GM23338 (cell line): ENCODE measurements around the gene COL6A1. TPM values are rescaled to one million over a fixed set of nuclear protein-coding genes. Genes with fewer than 3 reads are reported as not detected.

ENCODE experiments used
- ATAC-seq: fragments of 200-7000 bp; cut with Tn5 transposase; 3 replicates; pipeline ENCODE4 v1.9.1; 2020
- DNase-seq: peaks from one replicate; pipeline ENCODE4 v3.0.0-alpha.2; 2015; ENCODE audit warnings: low spot score
- H2AFZ ChIP-seq: fragments of 200-600 bp; sonication (generic); 2 replicates; pipeline ENCODE4 v1.8.0; 2016; ENCODE audit warnings: antibody characterized with exemption, mild to moderate bottlenecking, moderate library complexity
- H3F3A ChIP-seq: fragments of 200-600 bp; sonication (generic); replicated peaks from 2 replicates; pipeline ENCODE4 v1.8.0; 2017; ENCODE audit warnings: antibody characterized with exemption, mixed run types, low read depth
- H3K27ac ChIP-seq: fragments of 200-600 bp; sonication (generic); 2 replicates; pipeline ENCODE4 v1.6.1; 2016; ENCODE audit warnings: low read depth
- H3K27me3 ChIP-seq: fragments of 200-600 bp; sonication (generic); 2 replicates; pipeline ENCODE4 v1.8.0; 2016; ENCODE audit warnings: mild to moderate bottlenecking, mixed run types, moderate library complexity; ENCODE audit not compliant: insufficient read depth
- H3K36me3 ChIP-seq: fragments of 200-600 bp; sonication (generic); 2 replicates; pipeline ENCODE4 v1.8.0; 2016; ENCODE audit warnings: mild to moderate bottlenecking; ENCODE audit not compliant: insufficient read depth
- H3K4me1 ChIP-seq: fragments of 200-600 bp; sonication (generic); 2 replicates; pipeline ENCODE4 v1.8.0; 2016; ENCODE audit warnings: mild to moderate bottlenecking, moderate library complexity; ENCODE audit not compliant: insufficient read depth
- H3K4me2 ChIP-seq: fragments of 200-600 bp; sonication (generic); 2 replicates; pipeline ENCODE4 v1.7.1; 2017; ENCODE audit warnings: mixed run types
- H3K4me3 ChIP-seq: fragments of 200-600 bp; sonication (generic); 2 replicates; pipeline ENCODE4 v1.6.1; 2016; ENCODE audit warnings: mixed run types
- H3K79me2 ChIP-seq: fragments of 200-600 bp; sonication (generic); replicated peaks from 2 replicates; pipeline ENCODE4 v1.8.0; 2017; ENCODE audit warnings: mild to moderate bottlenecking; ENCODE audit not compliant: insufficient read depth
- H3K9me2 ChIP-seq: fragments of 200-600 bp; sonication (generic); 2 replicates; pipeline ENCODE4 v1.8.0; 2017; ENCODE audit not compliant: insufficient read depth
- H4K20me1 ChIP-seq: fragments of 200-600 bp; sonication (generic); replicated peaks from 2 replicates; pipeline ENCODE4 v1.8.0; 2017; ENCODE audit warnings: mild to moderate bottlenecking; ENCODE audit not compliant: insufficient read depth
- H3K27ac Mint-ChIP-seq: 2 replicates; pipeline ENCODE4 v1.8.0; 2020; ENCODE audit warnings: inconsistent platforms, mild to moderate bottlenecking, moderate library complexity, mixed read lengths
- H3K27me3 Mint-ChIP-seq: 3 replicates; pipeline ENCODE4 v1.8.0; 2022; ENCODE audit warnings: low read depth, mild to moderate bottlenecking, moderate library complexity, mixed read lengths, inconsistent platforms; ENCODE audit not compliant: insufficient read depth, poor library complexity
- H3K36me3 Mint-ChIP-seq: 3 replicates; pipeline ENCODE4 v1.8.0; 2021; ENCODE audit warnings: low read depth, mild to moderate bottlenecking, inconsistent platforms, moderate library complexity, mixed read lengths
- H3K4me1 Mint-ChIP-seq: 3 replicates; pipeline ENCODE4 v1.8.0; 2020; ENCODE audit warnings: mild to moderate bottlenecking, inconsistent platforms, mixed read lengths
- H3K4me3 Mint-ChIP-seq: 3 replicates; pipeline ENCODE4 v1.8.0; 2021; ENCODE audit warnings: moderate library complexity, mild to moderate bottlenecking, inconsistent platforms, mixed read lengths
- H3K9me3 Mint-ChIP-seq: 3 replicates; pipeline ENCODE4 v1.8.0; 2020; ENCODE audit warnings: moderate library complexity, mild to moderate bottlenecking, inconsistent platforms, mixed read lengths
- EZH2 ChIP-seq: fragments of 200-600 bp; sonication (generic); IDR thresholded peaks from one replicate; pipeline ENCODE4 v1.8.0; 2017; ENCODE audit warnings: antibody characterized with exemption, mild to moderate bottlenecking, low read depth; ENCODE audit not compliant: unreplicated experiment
- polyA plus RNA-seq: library from polyadenylated mRNA; unstranded; fragments of >200 nt; fragmentation: Nextera tagmentation; extraction: Ambion mirVana; gene quantifications from 2 replicates; pipeline ENCODE4 v1.2.1, GENCODE V29; 2016
- total RNA-seq: library from RNA; depleted of rRNA; stranded (reverse); fragments of >200 nt; shearing (Covaris generic); gene quantifications from 2 replicates; pipeline ENCODE4 v1.2.3, GENCODE V29; 2014
- TF ChIP-seq, protein P1 (sequence below): fragments of 250-450 bp; sonication (Bioruptor Pico); IDR thresholded peaks from 2 replicates; pipeline ENCODE4 v1.5.0; 2020; ENCODE audit warnings: mild to moderate bottlenecking, moderate library complexity
- TF ChIP-seq, protein P2 (sequence below): IDR thresholded peaks from 2 replicates; pipeline ENCODE4 v1.6.1; 2016; ENCODE audit warnings: antibody characterized with exemption

Gene COL6A1
- total and polyA plus RNA-seq, 2 experiments from 2014 or later: 76.0 to 180 TPM

DNA sequence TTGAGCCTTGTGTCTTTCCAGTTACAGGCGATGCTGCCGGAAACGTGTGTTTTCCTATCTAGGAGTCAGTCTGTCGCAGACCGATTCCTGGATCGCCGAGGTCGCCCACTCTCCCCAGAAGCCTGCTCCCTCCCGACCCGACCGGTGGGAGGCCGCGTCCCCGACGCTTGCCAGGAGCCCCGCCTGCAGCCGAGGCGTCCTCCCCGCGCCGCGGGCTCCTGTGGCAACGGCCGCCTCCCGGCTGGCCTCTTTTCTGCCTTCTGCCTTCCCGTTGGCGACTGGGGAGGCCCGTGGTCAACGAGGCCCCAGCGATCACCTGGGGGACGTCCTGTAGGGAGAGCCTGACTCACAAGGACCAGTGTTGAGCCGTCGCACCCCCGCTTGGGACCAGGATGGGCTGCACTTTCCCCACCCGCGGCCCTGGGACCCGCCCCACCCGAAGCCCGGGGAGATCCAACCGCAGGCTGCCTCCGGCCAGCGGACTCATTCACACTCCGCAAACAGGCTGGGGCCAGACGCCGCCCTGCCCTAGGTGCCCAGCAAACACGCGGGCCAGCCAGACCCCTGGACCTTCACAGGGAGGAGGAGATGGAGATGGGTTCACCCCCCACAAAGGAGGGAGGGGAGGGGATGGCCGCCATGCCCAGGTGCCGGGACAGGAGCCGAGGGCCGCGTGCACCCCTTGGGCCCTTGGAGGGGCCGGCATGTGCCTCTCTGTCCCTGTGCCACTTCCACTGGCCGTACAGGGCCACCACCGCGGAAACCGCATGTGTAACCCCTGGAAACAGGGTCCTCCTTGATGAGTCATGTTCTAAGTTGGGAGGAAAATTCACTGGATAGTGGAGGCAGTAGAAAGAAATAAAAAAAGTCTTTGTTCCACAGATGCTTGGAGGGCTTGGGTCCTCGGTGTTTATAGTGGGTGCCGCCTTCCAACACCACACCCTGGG is 7.2 kb upstream of the COL6A1 start:
- Histone ChIP-seq H3K36me3 (no peaks in the 10 kb centered on the region), H3K27me3 (peaks cover 8% of the 10 kb centered on the region), H3K4me2 (peak overlapping the region; percentile 99), H3K4me3 (peak overlapping the region; percentile 85), H4K20me1 (no peaks in the 10 kb centered on the region), H3K9me2 (no peaks in the 10 kb centered on the region), H3F3A (0 out of 2 replicates have a peak, but pooled peaks cover 4% of the 10 kb centered on the region), H3K79me2 (0 out of 2 replicates have a peak, but pooled peaks cover 2% of the 10 kb centered on the region), H3K4me1 (peaks cover 26% of the 10 kb centered on the region), H2AFZ (peak overlapping the region; percentile 59; the same call in 1 of the 2 replicates), H3K27ac (peak overlapping the region; percentile 45; the same call in 1 of the 2 replicates)
- peaks cover 24% of the 10 kb centered on the region for H3K27me3 Mint-ChIP-seq
- TF ChIP-seq, protein P1, sequence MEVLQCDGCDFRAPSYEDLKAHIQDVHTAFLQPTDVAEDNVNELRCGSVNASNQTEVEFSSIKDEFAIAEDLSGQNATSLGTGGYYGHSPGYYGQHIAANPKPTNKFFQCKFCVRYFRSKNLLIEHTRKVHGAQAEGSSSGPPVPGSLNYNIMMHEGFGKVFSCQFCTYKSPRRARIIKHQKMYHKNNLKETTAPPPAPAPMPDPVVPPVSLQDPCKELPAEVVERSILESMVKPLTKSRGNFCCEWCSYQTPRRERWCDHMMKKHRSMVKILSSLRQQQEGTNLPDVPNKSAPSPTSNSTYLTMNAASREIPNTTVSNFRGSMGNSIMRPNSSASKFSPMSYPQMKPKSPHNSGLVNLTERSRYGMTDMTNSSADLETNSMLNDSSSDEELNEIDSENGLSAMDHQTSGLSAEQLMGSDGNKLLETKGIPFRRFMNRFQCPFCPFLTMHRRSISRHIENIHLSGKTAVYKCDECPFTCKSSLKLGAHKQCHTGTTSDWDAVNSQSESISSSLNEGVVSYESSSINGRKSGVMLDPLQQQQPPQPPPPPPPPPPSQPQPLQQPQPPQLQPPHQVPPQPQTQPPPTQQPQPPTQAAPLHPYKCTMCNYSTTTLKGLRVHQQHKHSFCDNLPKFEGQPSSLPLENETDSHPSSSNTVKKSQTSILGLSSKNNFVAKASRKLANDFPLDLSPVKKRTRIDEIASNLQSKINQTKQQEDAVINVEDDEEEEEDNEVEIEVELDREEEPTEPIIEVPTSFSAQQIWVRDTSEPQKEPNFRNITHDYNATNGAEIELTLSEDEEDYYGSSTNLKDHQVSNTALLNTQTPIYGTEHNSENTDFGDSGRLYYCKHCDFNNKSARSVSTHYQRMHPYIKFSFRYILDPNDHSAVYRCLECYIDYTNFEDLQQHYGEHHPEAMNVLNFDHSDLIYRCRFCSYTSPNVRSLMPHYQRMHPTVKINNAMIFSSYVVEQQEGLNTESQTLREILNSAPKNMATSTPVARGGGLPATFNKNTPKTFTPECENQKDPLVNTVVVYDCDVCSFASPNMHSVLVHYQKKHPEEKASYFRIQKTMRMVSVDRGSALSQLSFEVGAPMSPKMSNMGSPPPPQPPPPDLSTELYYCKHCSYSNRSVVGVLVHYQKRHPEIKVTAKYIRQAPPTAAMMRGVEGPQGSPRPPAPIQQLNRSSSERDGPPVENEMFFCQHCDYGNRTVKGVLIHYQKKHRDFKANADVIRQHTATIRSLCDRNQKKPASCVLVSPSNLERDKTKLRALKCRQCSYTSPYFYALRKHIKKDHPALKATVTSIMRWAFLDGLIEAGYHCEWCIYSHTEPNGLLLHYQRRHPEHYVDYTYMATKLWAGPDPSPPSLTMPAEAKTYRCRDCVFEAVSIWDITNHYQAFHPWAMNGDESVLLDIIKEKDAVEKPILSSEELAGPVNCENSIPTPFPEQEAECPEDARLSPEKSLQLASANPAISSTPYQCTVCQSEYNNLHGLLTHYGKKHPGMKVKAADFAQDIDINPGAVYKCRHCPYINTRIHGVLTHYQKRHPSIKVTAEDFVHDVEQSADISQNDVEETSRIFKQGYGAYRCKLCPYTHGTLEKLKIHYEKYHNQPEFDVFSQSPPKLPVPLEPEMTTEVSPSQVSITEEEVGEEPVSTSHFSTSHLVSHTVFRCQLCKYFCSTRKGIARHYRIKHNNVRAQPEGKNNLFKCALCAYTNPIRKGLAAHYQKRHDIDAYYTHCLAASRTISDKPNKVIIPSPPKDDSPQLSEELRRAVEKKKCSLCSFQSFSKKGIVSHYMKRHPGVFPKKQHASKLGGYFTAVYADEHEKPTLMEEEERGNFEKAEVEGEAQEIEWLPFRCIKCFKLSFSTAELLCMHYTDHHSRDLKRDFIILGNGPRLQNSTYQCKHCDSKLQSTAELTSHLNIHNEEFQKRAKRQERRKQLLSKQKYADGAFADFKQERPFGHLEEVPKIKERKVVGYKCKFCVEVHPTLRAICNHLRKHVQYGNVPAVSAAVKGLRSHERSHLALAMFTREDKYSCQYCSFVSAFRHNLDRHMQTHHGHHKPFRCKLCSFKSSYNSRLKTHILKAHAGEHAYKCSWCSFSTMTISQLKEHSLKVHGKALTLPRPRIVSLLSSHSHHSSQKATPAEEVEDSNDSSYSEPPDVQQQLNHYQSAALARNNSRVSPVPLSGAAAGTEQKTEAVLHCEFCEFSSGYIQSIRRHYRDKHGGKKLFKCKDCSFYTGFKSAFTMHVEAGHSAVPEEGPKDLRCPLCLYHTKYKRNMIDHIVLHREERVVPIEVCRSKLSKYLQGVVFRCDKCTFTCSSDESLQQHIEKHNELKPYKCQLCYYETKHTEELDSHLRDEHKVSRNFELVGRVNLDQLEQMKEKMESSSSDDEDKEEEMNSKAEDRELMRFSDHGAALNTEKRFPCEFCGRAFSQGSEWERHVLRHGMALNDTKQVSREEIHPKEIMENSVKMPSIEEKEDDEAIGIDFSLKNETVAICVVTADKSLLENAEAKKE (CRISPR knock-in tag): no peak
- TF ChIP-seq, protein P2, sequence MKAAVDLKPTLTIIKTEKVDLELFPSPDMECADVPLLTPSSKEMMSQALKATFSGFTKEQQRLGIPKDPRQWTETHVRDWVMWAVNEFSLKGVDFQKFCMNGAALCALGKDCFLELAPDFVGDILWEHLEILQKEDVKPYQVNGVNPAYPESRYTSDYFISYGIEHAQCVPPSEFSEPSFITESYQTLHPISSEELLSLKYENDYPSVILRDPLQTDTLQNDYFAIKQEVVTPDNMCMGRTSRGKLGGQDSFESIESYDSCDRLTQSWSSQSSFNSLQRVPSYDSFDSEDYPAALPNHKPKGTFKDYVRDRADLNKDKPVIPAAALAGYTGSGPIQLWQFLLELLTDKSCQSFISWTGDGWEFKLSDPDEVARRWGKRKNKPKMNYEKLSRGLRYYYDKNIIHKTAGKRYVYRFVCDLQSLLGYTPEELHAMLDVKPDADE: no peak
- TF ChIP-seq EZH2: no peak
- DNase-seq (peak; percentile 72), ATAC-seq (peak; percentile 1; the same call in 2 of the 3 replicates)
- H3K4me3 Mint-ChIP-seq: peak overlapping the region; percentile 79
- H3K27ac Mint-ChIP-seq: no peak overlapping the region
- H3K4me1 Mint-ChIP-seq: peaks cover 15% of the 10 kb centered on the region
- H3K36me3 Mint-ChIP-seq: no peaks in the 10 kb centered on the region; the same call in 2 of the 3 replicates
- no peaks in the 10 kb centered on the region for H3K9me3 Mint-ChIP-seq
